T-helper 17 cell (primary cell): ENCODE measurements around the gene THSD4. TPM values are rescaled to one million over a fixed set of nuclear protein-coding genes. Genes with fewer than 3 reads are reported as not detected.
"Not testable (repeated sequence)": the region's sequence is repeated elsewhere in the genome, so short reads cannot be mapped to it uniquely, and the experiment has no call there.

Experiments used
- ATAC-seq: fragments of 150-1000 bp; cut with Tn5 transposase; 2 replicates; pipeline ENCODE4 v1.10.0; 2021; ENCODE audit warnings: mild to moderate bottlenecking, moderate library complexity
- DNase-seq, 3 donors: peaks; one replicate each; pipeline versions ENCODE4 v3.0.0 to v3.0.0-alpha.2; 2020 to 2021
- H3K9me3 ChIP-seq: one replicate; pipeline ENCODE4 v1.7.0; 2013; ENCODE audit warnings: low read length, mild to moderate bottlenecking; ENCODE audit not compliant: control insufficient read depth, poor library complexity, severe bottlenecking
- H3K27ac Mint-ChIP-seq: one replicate; pipeline ENCODE4 v1.8.0; 2022; ENCODE audit warnings: mild to moderate bottlenecking, moderate library complexity, mixed read lengths
- H3K27me3 Mint-ChIP-seq: one replicate; pipeline ENCODE4 v1.8.0; 2022; ENCODE audit warnings: mixed read lengths
- H3K36me3 Mint-ChIP-seq: one replicate; pipeline ENCODE4 v1.8.0; 2022; ENCODE audit warnings: low read depth, mixed read lengths
- H3K4me1 Mint-ChIP-seq: one replicate; pipeline ENCODE4 v1.8.0; 2022; ENCODE audit warnings: mild to moderate bottlenecking, mixed read lengths
- H3K4me3 Mint-ChIP-seq: one replicate; pipeline ENCODE4 v1.8.0; 2022; ENCODE audit warnings: mild to moderate bottlenecking, moderate library complexity, mixed read lengths
- total RNA-seq, 4 donors: library from RNA in 2 of 4; stranded (reverse) in 2 of 4; gene quantifications; one replicate each; pipeline ENCODE4 v1.2.3 and lab custom pipeline; 2022 to 2026

Gene THSD4
- total RNA-seq, 2 donors from 2014 or later = not detected

GRCh38 chr15:71118345-71118744 lies 3.1 kb downstream of the THSD4 start:
- no peak overlapping the region for H3K27ac Mint-ChIP-seq
- ATAC-seq (no peak), DNase-seq (no peak)
- H3K27me3 Mint-ChIP-seq = peaks cover 76% of the 10 kb centered on the region
- no peaks in the 10 kb centered on the region for H3K9me3 ChIP-seq
- H3K4me1 Mint-ChIP-seq = peaks cover 7% of the 10 kb centered on the region
- peaks cover 5% of the 10 kb centered on the region for H3K36me3 Mint-ChIP-seq
- no peak overlapping the region for H3K4me3 Mint-ChIP-seq

- ATAC-seq (no peak), DNase-seq (no peak)
- Mint-ChIP-seq H3K4me1 (peaks cover 7% of the 10 kb centered on the region), H3K27me3 (peaks cover 78% of the 10 kb centered on the region), H3K4me3 (no peak overlapping the region), H3K36me3 (peaks cover 5% of the 10 kb centered on the region), H3K27ac (no peak overlapping the region)
- no peaks in the 10 kb centered on the region for H3K9me3 ChIP-seq
Observed at GRCh38 chr15:71118881-71119632, 3.8 kb downstream of the THSD4 start.

DNA sequence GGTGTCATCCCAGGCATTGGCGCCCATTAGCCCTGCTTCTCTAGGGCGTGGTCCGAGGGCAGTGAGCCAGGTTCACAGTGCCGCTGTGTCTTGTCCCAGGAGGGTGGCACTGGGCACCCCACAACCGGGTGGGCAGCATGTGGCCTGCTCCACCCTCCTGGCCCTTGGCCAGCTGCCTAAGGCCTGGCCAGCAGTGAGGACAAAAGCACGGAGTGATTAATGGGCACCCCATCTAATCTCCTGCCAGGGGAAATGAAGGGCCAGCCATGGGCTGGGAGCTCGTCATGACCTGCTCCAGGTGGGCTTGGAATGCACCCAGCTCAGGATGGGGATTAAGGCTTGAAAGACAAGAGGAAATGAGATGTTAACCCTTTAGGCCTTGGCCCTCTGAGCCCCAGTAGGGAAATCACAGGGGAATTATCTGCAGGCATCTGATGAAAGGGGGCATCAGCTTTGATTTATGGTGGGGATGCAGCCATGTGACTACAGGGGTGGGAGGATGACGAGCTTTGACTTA lies 5.2 kb downstream of the THSD4 start:
- no peak for ATAC-seq
- no peak for DNase-seq
- Mint-ChIP-seq H3K4me1 (peaks cover 7% of the 10 kb centered on the region), H3K27me3 (peaks cover 84% of the 10 kb centered on the region), H3K27ac (no peak overlapping the region), H3K4me3 (no peak overlapping the region), H3K36me3 (peaks cover 5% of the 10 kb centered on the region)
- no peaks in the 10 kb centered on the region for H3K9me3 ChIP-seq

DNA sequence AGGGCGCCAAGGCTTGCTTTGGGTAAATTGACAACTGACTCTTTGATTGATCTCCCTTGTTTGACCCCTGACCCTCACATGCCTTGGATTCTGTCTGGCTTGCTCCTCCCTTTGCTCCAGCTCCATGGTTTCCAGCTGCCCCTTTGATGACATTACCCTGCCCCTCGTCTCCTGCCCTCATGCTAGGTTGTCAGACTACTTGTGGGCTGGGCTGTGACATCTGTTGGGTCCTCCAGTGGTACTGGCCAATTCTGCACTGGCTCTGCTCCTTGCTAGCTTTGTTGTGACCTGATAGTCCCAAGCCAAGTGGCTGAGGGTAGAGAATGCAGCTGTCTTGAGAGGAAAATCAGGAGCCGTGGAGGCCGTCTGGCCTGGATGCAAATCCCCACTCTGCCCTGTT lies 6.2 kb downstream of the THSD4 start:
- DNase-seq (no peak), ATAC-seq (no peak)
- H3K4me3 Mint-ChIP-seq = no peak overlapping the region
- H3K9me3 ChIP-seq = no peaks in the 10 kb centered on the region
- H3K36me3 Mint-ChIP-seq = peaks cover 5% of the 10 kb centered on the region
- H3K4me1 Mint-ChIP-seq = peaks cover 5% of the 10 kb centered on the region
- H3K27me3 Mint-ChIP-seq = peaks cover 89% of the 10 kb centered on the region
- H3K27ac Mint-ChIP-seq = no peak overlapping the region

GRCh38 chr15:71124937-71125790 lies 9.9 kb downstream of the THSD4 start:
- Mint-ChIP-seq H3K27ac (no peak overlapping the region), H3K4me3 (no peak overlapping the region), H3K36me3 (peaks cover 3% of the 10 kb centered on the region), H3K27me3 (peaks cover 84% of the 10 kb centered on the region), H3K4me1 (no peaks in the 10 kb centered on the region)
- no peaks in the 10 kb centered on the region for H3K9me3 ChIP-seq
- no peak for ATAC-seq
- no peak for DNase-seq

DNA sequence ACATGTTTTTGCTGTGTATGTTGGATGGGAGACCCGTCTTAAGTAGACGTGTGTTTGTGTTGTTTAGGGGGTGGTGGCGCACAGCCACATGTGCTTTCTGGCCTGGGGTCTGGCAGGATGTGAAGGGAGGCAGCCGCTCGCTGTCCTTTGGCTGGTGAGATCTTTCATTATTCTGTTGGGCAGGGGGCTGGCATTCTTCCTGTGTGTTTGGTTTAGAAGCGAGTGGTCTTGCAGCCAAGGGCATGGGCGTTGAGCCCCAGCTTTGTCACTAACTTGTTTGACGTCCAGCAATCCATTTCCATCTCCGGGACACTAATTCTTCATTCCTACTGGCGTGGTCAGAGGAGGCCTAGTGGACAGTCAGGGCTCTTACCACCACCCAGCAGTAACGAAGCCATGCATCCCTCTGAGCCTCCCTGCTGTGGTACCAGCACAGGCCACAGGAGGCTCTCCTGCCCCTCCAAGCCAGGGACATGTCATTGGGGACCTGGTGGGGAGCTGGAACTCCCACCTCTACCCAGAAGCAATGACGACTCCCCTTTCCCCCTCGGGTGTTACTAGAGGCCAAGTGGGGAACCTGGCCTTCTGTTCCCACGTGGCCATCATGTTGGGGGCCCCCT lies 10.7 kb downstream of the THSD4 start:
- Mint-ChIP-seq H3K36me3 (peaks cover 3% of the 10 kb centered on the region), H3K27ac (no peak overlapping the region), H3K4me1 (no peaks in the 10 kb centered on the region), H3K4me3 (no peak overlapping the region), H3K27me3 (peaks cover 76% of the 10 kb centered on the region)
- ATAC-seq (no peak), DNase-seq (no peak)
- H3K9me3 ChIP-seq = no peaks in the 10 kb centered on the region

GRCh38 chr15:71127083-71127482 lies 11.8 kb downstream of the THSD4 start:
- Mint-ChIP-seq H3K36me3 (peaks cover 3% of the 10 kb centered on the region), H3K4me3 (no peak overlapping the region), H3K4me1 (no peaks in the 10 kb centered on the region), H3K27me3 (peaks cover 71% of the 10 kb centered on the region), H3K27ac (no peak overlapping the region)
- ATAC-seq = no peak
- no peaks in the 10 kb centered on the region for H3K9me3 ChIP-seq
- no peak for DNase-seq

DNA sequence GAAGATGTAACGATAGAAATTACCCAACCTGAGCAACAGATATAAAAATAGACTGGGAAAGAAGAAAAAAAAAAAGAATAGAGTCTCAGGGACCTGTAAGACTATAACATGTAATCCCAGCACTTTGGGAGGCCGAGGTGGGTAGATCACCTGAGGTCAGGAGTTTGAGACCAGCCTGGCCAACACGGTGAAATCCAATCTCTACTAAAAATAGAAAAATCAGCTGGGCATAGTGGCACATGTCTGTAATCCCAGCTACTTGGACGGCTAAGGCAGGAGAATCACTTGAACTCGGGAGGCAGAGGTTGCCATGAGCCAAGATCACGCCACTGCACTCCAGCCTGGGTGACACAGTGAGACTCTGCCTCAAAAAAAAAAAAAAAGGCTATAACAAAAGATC lies 12.9 kb downstream of the THSD4 start:
- H3K4me3 Mint-ChIP-seq, ATAC-seq, DNase-seq, H3K36me3 Mint-ChIP-seq, H3K4me1 Mint-ChIP-seq, H3K9me3 ChIP-seq, H3K27ac Mint-ChIP-seq: not testable (repeated sequence)
- H3K27me3 Mint-ChIP-seq = peaks cover 68% of the 10 kb centered on the region

- ATAC-seq = no peak
- Mint-ChIP-seq H3K27me3 (peaks cover 71% of the 10 kb centered on the region), H3K4me3 (no peak overlapping the region)
Observed at GRCh38 chr15:71128939-71129562, 13.8 kb downstream of the THSD4 start.

GRCh38 chr15:71129669-71130068 lies 14.4 kb downstream of the THSD4 start:
- Mint-ChIP-seq H3K4me1 (no peaks in the 10 kb centered on the region), H3K27ac (no peak overlapping the region), H3K27me3 (peaks cover 72% of the 10 kb centered on the region), H3K4me3 (no peak overlapping the region), H3K36me3 (peaks cover 3% of the 10 kb centered on the region)
- H3K9me3 ChIP-seq = no peaks in the 10 kb centered on the region
- DNase-seq = no peak
- no peak for ATAC-seq

More at GRCh38 chr15:71128939-71129562, 13.8 kb downstream of the THSD4 start:
- no peak for DNase-seq
- H3K27ac Mint-ChIP-seq = no peak overlapping the region
- H3K9me3 ChIP-seq = no peaks in the 10 kb centered on the region
- H3K4me1 Mint-ChIP-seq = no peaks in the 10 kb centered on the region
- H3K36me3 Mint-ChIP-seq = peaks cover 3% of the 10 kb centered on the region

GRCh38 chr15:71131601-71132362 lies 16.5 kb downstream of the THSD4 start:
- no peak for ATAC-seq
- Mint-ChIP-seq H3K4me1 (no peaks in the 10 kb centered on the region), H3K27me3 (peaks cover 55% of the 10 kb centered on the region)

GRCh38 chr15:71133747-71134472 lies 18.6 kb downstream of the THSD4 start:
- Mint-ChIP-seq H3K27me3 (peaks cover 42% of the 10 kb centered on the region), H3K36me3 (peaks cover 3% of the 10 kb centered on the region), H3K4me1 (no peaks in the 10 kb centered on the region), H3K27ac (no peak overlapping the region), H3K4me3 (no peak overlapping the region)
- no peak for ATAC-seq
- no peaks in the 10 kb centered on the region for H3K9me3 ChIP-seq
- DNase-seq = no peak

More at GRCh38 chr15:71131601-71132362, 16.5 kb downstream of the THSD4 start:
- no peaks in the 10 kb centered on the region for H3K9me3 ChIP-seq
- DNase-seq = no peak
- peaks cover 3% of the 10 kb centered on the region for H3K36me3 Mint-ChIP-seq
- no peak overlapping the region for H3K4me3 Mint-ChIP-seq
- no peak overlapping the region for H3K27ac Mint-ChIP-seq
